Skin of body (tissue), 2 donors: ENCODE data around the gene RYR2. TPM values are rescaled to one million over a fixed set of nuclear protein-coding genes. Genes with fewer than 3 reads are reported as not detected.

ENCODE experiments used
- DNase-seq: peaks from one replicate; lab custom pipeline; 2025; lab: John Stamatoyannopoulos, UW
- total RNA-seq: library from RNA; depleted of rRNA; stranded (reverse); fragments of >200 nt; gene quantifications from one replicate; pipeline ENCODE4 v1.2.3, GENCODE V29; 2014

RYR2 gene
- total RNA-seq, 1 donor from 2014 or later, result 1.1 TPM

DNA sequence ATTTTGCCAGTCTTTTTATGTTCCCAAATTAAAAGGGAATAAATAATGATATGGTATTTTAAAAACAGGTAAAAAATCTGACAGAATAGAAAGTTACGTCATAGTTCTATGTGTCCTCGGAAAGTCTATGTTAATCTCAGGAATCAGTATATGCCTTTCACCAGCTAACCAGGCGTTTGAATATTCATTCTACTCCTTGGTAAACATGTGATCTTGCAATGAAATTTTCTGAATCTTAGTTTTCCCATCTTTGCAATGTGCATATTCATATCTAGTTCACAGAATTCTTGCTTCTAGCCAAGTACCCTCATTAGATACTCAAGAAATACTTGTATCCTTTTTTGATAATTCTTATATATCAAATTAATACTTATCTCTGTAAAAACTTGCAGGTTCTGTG lies 669.3 kb downstream of the RYR2 start:
- DNase-seq, result no peak

DNA sequence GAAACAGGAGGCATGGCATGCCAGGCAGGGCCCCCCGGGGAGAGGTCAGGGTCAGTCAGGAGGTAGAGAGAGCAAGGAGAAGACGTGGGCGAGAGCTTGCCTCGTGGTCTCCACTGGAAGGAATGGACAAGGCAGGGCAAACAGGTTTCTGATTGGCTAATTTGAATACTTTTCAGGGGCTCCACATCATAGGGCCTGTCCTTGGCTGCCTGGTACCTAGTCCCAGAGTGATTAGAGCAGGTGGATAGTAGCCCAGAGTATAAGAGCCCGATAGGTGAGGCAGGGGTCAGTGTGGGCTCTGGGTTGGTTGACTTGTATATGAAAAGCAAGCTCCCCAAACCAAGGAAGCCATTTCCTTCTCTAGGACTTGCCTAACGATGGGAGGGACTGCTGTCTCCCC lies 670.1 kb downstream of the RYR2 start:
- DNase-seq, result no peak

DNA sequence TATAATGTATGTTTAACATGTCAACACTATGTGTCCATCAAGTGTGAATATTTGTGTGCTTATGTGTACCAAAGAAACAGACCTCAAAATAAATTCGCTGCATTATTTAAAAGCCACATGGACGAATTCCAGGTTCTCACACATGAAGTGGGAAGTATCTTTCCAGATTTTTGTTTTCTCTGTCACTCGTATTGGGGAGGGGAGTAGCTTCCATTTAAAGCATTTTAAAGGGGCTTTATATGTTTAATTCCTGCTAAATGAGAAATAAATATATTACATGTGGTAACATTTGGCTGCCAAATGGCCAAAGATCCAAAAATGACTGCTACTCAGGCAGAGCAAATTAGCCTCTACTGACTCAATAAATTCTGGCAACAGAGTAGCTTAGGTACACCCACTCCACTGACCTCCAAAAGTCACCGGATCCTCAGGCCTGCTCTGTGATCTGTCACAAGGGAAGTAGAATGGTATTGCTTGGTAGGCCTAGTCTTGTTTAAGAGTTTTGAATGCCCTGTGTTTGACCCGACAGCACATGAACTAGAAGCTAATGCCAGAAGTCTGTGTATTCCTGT lies 670.7 kb downstream of the RYR2 start:
- peak; percentile 2 for DNase-seq

DNA sequence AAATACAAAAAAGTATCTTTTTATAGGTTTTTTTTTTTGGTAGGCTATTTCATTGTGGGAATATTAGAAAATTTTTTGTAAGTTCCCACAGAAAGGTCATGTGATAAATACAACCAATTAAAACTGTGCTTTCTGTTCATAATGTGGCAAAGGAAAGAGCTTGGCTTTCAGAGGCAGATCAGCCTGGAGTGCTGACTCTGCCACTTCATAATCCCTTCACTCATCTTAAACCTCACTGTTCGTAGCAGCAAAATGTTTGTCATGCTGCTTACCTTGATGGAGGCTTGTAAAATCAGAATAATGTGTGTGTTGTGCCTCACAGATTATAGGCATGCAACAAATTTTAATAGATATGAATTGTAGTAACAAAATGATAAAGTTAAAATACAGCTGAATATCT lies 671.9 kb downstream of the RYR2 start:
- DNase-seq, result no peak

DNA sequence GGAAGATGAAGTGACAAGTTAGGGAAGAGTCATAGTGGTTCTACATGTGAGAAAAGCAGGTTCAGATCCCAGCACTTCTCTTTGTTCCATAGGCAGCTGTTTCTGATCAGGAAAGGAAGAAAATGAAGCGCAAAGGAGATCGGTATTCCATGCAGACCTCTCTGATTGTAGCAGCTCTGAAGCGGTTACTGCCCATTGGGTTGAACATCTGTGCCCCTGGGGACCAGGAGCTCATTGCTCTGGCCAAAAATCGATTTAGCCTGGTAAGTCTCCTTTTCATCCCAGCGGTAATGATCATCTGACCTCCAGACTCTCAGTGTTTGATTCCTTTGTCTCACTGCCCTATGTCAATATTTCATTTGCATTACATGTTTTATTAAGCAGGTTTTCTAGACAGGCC lies 675.1 kb downstream of the RYR2 start:
- no peak for DNase-seq

DNA sequence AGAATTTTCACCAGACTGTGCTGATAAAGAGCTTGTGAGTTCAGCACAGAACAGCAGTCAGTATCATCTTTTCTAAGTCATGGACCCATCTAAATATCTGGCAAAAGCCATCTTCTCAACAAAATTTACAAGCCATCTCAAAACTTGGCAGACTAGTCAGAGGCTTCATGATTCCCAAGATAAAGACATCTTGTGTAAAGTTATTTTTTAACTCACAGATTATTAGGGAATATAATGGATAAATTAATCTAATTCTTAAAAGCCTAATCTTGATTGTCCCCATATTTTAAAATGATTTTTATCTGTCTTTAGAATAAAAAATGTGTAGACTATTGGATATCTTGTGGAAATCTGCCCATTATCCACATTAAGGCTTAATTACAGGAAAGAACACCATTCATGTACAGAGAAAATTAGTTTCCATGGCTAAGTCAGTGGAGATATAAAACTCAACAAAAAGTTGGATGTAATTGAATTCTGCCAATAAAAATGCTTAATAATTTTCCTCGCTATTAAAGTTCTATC lies 688.9 kb downstream of the RYR2 start:
- DNase-seq, result no peak

DNA sequence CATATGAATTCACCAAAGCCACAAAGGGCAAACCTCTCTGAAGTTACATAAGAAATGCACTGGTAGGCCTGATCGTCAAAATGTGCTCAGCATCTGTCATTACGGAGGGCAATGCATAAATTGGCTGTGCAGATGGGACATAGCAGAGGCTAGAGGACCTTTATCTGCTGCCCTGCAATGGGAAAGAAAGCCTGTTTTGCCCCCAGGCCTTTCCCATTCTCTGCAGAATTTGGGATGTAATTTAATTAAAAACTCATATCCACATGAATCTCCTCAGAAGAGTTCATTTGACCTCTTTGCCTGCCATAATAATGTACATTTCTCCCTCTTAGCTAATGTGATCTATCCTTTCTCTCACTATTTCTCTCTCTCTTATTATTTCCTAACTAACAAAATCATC lies 690.7 kb downstream of the RYR2 start:
- DNase-seq, result no peak

DNA sequence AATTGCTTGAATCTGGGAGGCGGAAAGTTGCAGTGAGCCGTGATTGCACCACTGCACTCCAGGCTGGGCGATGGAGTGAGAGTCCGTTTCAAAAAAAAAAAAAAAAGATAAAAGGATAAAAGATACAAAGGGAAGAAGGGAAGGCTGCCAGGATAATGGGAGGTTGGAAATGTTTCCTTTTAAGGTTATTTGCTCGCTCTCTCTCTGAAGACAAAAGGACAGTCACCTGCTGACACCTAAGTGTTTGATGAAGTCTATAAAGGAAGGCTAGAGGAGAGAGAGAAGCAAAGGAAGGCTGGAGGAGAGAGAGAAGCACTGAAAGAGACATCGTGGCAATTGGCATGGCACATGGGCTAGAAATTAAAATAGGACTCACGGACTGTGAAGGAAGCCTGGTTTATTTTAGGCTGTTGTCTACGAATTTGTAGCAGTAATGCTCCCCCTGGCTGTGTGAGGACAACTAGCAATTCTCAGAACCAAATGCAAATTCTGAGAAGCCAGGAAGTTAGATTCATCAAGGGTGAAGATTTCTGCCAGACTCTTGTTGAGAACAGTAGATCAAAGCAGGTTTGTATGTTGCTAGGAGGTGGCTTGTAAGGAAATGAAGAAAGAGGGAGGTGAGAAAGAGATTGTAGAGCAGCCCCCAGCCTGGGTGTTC lies 694.5 kb downstream of the RYR2 start:
- DNase-seq, result no peak

DNA sequence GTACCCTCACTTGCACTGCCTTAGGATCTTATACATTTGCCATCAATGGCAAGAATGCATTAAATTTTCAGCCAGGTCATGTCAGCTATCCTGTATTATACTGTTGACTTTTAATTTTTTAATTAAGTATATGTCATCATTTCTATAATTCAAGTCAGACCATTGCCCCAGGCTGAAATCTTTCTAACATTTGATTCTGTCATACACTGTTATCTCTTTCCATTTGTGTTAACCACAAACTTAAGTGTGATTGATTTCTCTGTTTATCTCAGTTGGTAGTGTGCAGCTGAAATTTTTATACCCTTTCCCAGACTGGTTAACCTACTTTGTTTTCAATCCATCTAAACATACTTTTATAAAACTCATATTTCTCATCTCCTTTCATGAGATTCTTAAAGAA lies 695.5 kb downstream of the RYR2 start:
- DNase-seq, result no peak

DNA sequence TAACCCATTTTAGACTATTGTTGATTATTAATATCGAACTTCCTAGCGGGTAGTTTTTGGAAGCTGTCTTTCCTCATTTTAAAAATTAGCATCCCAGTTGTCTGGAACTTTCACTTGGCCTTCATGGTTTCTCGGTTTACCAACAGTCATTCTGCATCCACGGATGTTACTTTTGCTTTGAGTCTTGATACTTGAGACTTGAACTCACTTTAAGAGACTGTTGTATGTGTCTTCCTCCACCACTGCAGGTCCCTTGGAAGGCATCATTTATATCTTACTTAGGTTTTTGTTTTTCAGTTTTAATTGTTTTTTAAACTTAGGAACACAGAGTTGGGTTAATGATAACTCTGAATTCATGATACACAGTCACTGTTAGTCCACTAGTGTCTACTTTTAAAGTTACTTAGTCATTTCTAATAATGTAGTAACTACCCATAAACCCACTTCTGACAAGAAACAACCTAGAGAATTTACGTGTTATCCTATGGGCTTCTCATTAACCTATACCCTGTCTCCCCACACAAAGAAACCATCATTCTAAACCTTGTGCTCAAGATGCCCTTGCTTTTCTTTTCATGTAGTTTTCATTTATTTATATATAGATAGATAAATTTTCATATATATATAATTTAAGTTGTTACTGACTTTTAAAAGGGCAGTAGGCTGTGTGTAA lies 696.1 kb downstream of the RYR2 start:
- no peak for DNase-seq

DNA sequence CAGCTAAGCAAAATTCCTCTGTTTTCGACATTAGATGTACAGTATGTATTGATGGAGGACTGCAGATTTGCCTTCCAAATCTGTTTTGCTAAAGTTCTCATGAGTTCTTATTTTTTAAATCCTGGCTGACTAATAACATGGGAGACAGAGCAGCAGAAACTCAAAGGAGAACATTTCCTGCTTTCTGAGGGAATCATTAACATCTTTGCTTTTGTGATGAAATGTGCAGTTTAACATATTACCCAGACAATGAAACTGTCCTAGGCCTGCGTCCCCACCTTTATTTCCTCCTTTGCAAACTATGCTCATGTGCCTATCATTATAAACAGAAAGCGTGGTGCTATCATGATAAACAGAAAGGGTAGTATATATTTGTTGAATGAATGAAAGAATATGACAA lies 698.9 kb downstream of the RYR2 start:
- no peak for DNase-seq

DNA sequence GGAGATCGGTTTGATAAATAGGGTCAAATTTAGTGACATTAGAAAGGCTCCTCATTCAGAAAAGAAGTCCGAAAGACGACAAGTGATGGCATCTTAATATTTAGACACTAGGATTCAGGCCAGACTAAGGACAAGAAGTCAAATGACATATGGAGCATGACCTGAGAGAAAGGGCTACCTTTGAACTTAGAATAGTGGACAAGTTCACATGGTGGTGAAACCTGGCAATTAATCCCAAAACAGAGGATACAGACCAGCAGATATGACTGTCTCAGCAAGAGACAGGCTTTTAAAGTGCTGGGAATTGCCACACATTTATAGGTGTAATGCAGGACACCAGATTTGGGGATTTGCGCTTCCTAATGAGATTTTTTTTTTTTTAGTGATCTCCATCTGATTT lies 703.6 kb downstream of the RYR2 start:
- DNase-seq, result no peak

DNA sequence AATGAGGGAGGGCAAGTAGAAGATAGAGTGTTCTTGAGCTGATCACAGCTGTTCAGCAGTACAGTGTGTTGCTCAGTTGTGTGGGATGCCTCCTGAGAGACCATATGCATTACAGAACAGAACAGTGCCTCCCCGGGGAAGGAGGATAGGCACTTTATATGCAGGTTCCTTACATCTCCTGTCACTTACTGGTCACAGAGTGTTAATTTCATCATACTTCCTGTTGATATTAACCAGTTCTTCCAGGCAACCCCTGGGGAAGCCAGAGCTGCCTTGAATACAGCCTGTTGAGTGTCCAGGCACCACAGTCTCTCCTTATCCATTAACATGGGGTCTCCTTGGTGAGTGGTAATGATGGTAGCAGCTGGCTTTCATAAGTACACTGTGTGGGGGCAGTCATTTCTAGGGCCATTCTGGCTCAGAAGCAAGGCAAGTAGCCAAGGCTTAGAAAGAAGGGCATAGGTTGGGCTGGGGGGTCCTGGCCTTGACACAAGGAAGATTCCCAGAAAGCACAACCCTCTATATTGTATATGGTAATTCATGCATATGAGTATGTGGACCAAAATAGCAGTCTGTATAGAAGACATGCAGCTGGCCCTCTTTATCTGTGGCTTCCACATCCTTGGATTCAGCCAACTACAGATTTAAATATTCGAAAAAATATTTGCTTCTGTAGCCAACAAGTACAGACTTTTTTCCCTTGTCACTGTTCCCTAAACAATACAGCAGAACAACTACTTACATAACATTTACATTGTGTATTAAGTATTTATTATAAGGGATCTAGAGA lies 706.4 kb downstream of the RYR2 start:
- peak; percentile 1 for DNase-seq

DNA sequence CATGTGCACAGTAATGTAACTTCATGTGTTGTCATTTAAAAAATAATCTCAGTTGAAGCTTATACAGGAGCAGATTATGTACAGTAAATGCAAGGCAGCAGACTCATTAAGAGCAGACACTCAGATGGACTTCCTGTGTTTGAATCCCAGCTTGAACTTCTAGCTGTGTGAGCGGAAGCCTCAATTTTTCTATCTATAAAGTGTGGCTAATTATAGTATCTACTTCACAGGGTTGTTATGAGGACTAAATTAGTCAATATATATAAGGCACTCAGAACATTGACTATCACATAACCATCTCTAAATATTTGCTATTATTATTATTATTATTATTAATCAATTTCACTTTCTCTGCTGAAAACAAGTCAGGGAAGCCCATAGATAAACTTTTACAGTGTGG lies 707.1 kb downstream of the RYR2 start:
- no peak for DNase-seq

DNA sequence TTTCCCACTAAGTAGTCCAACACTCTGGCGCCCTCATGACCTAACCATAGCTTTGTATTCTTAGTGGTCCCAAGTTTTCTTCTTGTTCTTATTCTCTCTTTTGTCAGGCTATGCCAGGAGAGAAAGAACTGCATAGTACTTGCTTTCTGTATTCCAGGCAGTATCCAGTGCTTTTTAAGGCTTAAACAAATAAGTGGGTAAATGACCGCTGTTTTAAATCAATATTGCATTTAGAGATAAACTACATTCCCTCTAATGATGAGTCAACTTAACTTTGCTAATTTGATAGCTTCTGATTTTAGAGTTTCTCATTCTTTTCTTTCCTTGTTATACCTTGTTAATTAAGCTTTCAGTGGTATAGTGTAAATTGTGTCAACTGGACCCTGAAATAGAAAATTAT lies 709.1 kb downstream of the RYR2 start:
- no peak for DNase-seq

DNA sequence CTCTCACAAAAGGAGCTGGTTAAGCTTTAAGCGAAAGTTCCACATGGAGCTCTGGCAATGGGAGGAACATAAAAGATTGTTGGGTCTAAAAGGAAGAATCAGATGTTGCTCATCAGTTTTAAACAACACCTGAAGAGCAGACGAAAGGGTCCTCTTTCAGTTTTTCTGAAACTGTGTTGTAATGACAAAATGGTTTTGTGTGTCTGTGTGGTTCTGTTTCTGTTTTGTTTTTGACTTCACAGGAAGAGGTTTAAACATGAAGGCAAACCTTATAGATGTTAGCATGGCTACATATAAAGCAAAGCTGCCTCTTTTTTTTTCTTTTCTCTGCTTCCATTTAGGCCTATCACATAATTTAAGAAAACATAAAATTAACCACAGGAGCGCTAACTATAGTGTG lies 712.6 kb downstream of the RYR2 start:
- DNase-seq, result no peak

DNA sequence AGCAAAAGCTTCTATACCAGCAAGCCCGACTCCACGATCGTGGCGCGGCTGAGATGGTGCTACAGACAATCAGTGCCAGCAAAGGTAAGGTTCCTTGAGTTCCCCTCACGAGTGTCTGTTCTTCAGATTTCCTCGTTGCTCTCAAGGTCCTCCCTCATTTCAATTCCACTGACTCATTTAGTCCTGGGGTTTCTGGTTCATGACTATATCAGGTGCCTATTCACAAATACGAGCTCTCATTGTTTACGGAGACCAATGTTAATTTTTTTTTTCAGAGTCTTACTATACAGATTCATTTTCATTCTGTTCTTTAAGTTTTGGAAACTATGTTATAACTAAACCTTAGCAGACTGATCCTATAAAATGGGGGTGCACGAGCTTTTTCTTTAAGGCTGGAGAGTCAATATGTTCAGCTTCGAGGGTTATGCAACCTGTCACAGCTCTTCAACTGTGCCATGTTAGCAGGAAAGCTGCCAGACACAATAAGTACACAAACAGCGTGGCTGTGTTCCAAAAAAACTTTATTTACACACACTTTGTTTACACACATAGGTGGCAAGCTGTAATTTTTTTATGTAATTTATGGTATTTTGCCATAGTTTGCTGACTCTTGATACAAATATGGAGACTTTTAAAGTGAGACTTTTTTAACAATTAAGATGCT lies 714.5 kb downstream of the RYR2 start:
- no peak for DNase-seq

DNA sequence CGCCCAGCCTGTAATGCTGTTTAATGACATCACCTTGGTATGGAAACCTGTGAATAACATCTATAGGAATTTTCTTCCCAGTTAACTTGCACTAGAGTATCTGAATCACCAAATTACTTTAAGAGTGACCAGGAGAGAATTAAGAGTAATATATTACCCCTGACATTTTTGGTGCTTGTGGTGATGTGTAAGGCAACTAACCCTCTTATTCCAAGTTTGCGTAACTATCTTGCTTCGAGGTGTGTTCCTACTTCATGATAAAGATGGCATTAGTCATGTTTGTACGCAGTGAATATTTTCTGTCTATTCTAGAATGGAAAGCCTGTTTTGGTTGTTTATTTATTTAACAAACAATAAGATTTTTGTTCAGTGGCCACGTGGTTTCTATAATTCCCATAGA lies 717.4 kb downstream of the RYR2 start:
- no peak for DNase-seq

DNA sequence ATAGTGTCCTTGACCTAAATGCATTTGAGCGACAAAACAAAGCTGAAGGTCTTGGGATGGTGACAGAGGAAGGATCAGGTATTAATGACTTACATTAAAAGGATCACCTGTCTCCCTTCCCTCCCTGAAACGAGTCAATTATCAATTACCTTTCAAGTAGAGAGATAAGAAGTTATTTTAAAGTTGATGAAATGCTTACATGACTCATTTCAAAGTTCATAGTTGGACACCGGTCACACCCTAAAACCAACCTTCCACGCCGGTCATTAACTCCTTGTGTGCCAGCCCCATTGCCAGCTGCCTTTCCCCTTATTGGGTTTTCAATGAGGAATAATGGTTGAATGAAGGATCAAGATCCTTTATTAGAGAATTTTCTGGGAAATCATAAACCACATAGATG lies 719.0 kb downstream of the RYR2 start:
- DNase-seq, result no peak

DNA sequence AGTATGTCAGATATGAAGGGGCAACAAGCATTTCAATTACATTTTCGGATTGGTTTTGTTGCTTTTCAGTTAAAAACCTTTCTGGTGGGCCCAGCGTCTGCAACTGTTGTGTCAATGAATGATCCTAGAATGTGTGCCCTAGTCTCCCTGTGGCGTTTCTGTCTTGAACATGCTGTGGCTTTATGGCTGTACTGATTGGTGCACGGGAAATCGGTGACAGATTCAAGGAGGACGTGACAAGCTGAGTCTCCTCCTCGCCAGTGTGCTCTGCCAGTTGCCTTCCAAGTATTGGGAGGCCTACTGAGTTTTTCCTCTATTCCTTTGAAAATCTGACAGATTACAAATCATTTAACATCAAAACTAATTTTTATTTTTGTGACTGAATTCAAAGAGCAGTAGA lies 721.2 kb downstream of the RYR2 start:
- DNase-seq, result no peak

DNA sequence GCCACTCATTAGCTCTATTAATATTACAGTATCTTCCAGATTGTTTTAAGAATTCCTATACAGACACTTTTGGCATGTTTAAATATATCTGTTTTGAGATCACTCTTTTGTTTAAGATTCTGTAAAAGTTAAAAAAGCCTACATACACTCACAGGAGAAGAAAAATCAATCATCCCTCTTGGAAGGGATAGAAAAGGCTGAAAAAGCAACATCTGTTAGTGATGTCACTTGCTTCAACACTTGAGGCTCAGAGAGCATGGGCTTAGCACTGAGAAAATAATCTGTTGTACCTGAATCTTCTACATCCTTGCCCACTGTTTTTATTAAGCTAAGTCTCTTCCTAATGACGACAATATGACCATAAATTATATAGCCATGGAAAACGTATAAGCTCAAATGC lies 721.8 kb downstream of the RYR2 start:
- DNase-seq, result no peak

DNA sequence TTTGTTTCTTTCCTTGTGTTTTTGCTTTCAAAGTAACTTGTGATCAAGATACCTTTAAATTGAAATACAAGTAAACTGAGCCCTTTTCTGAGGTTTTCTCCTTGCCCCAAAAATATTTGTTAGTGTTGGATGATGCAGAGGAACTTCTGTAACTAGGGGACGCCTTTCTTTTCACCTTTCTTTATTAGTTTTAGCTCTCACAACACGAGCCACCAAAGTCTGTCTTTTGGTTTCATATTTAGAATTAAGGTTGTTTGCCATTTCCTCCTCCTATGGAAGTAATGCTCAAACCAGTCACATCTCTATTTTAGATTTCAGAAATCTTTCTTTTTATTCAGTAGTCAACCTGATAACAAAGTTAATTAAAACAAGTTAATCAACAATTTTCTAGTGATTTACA lies 727.9 kb downstream of the RYR2 start:
- DNase-seq, result no peak
